ENCODE measurements around the gene DAP. TPM values are rescaled to one million over a fixed set of nuclear protein-coding genes. Genes with fewer than 3 reads are reported as not detected.

DAP gene
- total and polyA plus RNA-seq, 12 donors: 27.4 to 197 (median 101) TPM

DNA sequence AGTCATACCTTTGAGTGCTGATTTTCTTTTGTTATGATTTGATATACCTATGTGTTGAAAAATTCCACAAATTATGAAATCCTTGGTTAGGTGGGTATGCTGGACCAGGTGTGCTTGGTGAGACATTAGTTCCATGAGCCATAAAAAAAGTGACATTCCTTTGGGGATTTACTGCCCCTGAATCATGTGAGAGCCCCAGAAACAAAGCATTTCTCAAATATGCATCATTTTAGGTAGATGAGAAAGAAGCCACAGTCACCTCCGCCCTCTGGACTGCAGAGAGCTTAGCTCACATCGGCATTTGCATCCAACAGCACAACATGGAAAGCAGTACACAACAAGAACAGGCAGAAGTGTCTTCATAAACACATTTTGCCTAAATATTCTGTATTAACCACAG lies 55.3 kb downstream of the DAP start:
- no peak overlapping the region for H3K27ac ChIP-seq
- H3K9me3 ChIP-seq (replicated peaks in 1 of 3): no peaks in the 10 kb centered on the region
- intact Hi-C loops (cut with DNase I): loop anchor here in 1 of 2 donors (10.0 kb wide), 1 partner anchor 149 kb away; no protein-coding TSS in a partner anchor
- peaks cover 25 to 28% of the 10 kb centered on the region in 2 donors for H3K4me1 ChIP-seq (replicated peaks in 1 of 2)
- WGBS, 4 donors: 90 to 97% (median 96%) methylated on average over 2 of the region's 2 CpGs
- no peak for TF ChIP-seq POLR2A (IDR thresholded peaks at IDR 0.05)
- TF ChIP-seq, protein P1, sequence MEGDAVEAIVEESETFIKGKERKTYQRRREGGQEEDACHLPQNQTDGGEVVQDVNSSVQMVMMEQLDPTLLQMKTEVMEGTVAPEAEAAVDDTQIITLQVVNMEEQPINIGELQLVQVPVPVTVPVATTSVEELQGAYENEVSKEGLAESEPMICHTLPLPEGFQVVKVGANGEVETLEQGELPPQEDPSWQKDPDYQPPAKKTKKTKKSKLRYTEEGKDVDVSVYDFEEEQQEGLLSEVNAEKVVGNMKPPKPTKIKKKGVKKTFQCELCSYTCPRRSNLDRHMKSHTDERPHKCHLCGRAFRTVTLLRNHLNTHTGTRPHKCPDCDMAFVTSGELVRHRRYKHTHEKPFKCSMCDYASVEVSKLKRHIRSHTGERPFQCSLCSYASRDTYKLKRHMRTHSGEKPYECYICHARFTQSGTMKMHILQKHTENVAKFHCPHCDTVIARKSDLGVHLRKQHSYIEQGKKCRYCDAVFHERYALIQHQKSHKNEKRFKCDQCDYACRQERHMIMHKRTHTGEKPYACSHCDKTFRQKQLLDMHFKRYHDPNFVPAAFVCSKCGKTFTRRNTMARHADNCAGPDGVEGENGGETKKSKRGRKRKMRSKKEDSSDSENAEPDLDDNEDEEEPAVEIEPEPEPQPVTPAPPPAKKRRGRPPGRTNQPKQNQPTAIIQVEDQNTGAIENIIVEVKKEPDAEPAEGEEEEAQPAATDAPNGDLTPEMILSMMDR (IDR thresholded peaks at IDR 0.05): no peak
- H3K27me3 ChIP-seq: no peaks in the 10 kb centered on the region
- no peak for DNase-seq
- no peak overlapping the region for H3K4me3 ChIP-seq
- no peaks in the 10 kb centered on the region for H3K36me3 ChIP-seq (replicated peaks in 1 of 2)

DNA sequence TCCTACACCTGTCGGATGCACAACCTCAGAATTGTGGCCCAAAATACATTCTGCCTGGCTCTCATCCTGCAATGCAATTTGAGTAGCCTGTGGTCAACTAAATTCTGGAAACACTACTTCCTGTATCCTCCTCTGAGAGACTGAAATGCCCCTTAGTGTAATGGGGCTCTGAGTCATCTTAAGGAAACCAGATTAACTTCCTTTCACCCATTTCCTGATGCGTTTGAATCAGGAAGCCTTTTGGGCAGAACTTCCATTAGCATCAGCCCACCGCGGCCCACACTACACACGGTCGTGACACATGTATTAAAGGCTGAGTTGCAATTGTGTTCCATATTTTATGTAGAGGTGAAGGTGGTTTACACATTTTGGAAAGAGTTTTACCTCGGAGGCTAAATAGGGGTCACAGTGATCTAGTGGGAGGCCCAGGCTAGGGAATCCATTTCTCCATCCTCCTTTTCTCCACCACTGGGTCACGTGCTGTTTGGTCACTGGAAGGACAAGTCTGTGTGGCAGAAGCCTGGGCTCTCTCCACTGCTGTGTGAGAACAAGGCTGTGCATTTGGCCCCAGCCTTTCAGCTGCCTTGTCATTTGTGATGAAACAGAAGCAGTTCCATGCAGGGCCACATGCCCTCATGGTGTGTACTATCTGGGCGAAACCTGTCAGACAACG lies 55.9 kb downstream of the DAP start:
- peak overlapping the region in 1 of 5 donors; percentile 44 for H3K27ac ChIP-seq
- WGBS, 4 donors: 67 to 76% (median 71%) methylated on average over 10 of the region's 10 CpGs

DNA sequence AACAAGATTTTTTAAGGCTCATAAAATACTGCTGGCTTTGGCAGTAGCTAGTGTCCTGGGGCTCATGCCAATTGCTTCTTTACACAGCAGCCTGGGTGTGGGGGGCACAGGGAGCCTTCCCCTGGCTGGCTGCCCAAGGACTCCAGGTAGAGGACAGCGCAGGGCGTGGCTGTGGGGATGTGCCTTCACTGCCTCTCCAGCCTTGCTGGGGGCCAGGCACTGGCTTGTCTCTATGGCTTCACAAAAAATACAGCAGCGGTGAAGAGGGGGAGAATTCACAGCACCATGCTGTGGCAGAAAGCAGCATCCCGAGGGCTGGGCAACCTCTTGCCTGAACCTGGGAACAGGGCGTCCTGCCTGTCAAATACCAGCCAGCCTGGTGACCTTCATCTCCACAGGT lies 57.4 kb downstream of the DAP start:
- Histone ChIP-seq H3K4me1 (replicated peaks in 1 of 2) (peaks cover 25 to 28% of the 10 kb centered on the region in 2 donors), H3K9me3 (replicated peaks in 1 of 3) (no peaks in the 10 kb centered on the region), H3K4me3 (no peak overlapping the region), H3K27ac (peak overlapping the region in 2 of 5 donors; percentile 4 to 79), H3K27me3 (no peaks in the 10 kb centered on the region), H3K36me3 (replicated peaks in 1 of 2) (no peaks in the 10 kb centered on the region)
- TF ChIP-seq, protein P1 (IDR thresholded peaks at IDR 0.05): no peak
- TF ChIP-seq POLR2A (IDR thresholded peaks at IDR 0.05): no peak
- intact Hi-C loops (cut with DNase I): loop anchor here in 1 of 2 donors (10.0 kb wide), 1 partner anchor 151 kb away; no protein-coding TSS in a partner anchor
- DNase-seq: peak in 6 of 7 donors; percentile 24 to 44 (median 36)
- 66 to 72% (median 71%) methylated on average over 2 to 5 of the region's 5 CpGs for WGBS, 4 donors

More for the DNA sequence above, 55.9 kb downstream of the DAP start:
- no peak for TF ChIP-seq POLR2A (IDR thresholded peaks at IDR 0.05)
- TF ChIP-seq, protein P1 (IDR thresholded peaks at IDR 0.05): no peak
- Histone ChIP-seq H3K9me3 (replicated peaks in 1 of 3) (no peaks in the 10 kb centered on the region), H3K27me3 (no peaks in the 10 kb centered on the region), H3K4me1 (replicated peaks in 1 of 2) (peaks cover 25 to 28% of the 10 kb centered on the region in 2 donors), H3K36me3 (replicated peaks in 1 of 2) (no peaks in the 10 kb centered on the region), H3K4me3 (no peak overlapping the region)
- peak in 1 of 7 donors; percentile 7 for DNase-seq
- intact Hi-C loops (cut with DNase I): loop anchor here in 1 of 2 donors (10.0 kb wide), 1 partner anchor 150 kb away; no protein-coding TSS in a partner anchor

DNA sequence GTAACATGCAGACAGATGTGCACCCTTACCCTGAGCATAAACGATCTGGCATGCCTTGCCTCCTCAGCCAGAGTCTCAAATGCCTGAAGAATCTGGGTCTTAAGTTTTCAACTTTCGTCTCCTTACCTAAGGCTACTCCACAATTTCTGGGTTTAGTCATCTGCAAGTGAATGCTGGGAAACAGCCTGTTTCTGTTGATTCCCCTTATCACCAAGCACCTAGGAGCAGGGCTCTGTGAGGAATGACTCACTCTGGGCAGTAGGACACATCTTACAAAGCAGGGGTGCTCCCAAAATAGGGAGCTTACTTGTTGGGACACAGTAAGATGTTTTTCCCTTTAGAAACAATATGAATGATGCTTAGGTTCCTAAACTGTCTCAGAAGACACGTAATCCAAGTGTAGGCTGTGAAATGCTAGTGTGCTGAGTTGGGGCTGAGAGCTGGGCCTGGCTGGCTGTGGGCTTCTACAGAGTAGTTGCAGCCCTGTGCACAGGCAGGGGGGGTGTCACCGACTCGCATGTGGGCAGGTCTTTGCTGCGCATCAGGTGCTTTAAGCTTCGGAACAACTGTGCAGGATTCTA lies 58.0 kb downstream of the DAP start:
- H3K36me3 ChIP-seq (replicated peaks in 1 of 2): no peaks in the 10 kb centered on the region
- H3K9me3 ChIP-seq (replicated peaks in 1 of 3): no peaks in the 10 kb centered on the region
- intact Hi-C loops (cut with DNase I): loop anchor here in 1 of 2 donors (10.0 kb wide), 1 partner anchor 152 kb away; no protein-coding TSS in a partner anchor
- no peaks in the 10 kb centered on the region for H3K27me3 ChIP-seq
- DNase-seq: peak in 5 of 7 donors; percentile 47 to 64 (median 59)
- WGBS, 4 donors: 53 to 72% (median 66%) methylated on average over 7 of the region's 7 CpGs
- H3K4me1 ChIP-seq (replicated peaks in 1 of 2): peaks cover 25 to 28% of the 10 kb centered on the region in 2 donors
- TF ChIP-seq, protein P1 (IDR thresholded peaks at IDR 0.05): no peak
- no peak for TF ChIP-seq POLR2A (IDR thresholded peaks at IDR 0.05)
- H3K27ac ChIP-seq: peak overlapping the region in 3 of 5 donors; percentile 58 to 79 (median 78)
- no peak overlapping the region for H3K4me3 ChIP-seq

Measured in adrenal gland (tissue), 12 donors.